MM.1S (cell line): ENCODE data around the gene TNRC18.

Source experiments
- DNase-seq: peaks from one replicate; pipeline ENCODE4 v3.0.0-alpha.2; 2015
- H2AFZ ChIP-seq: fragments of 300-600 bp; sonication (generic); 2 replicates; pipeline ENCODE4 v1.6.0; 2016; ENCODE audit warnings: antibody characterized with exemption, low read length
- H3F3A ChIP-seq: fragments of 300-600 bp; sonication (generic); 2 replicates; pipeline ENCODE4 v1.6.1; 2016; ENCODE audit warnings: mild to moderate bottlenecking, antibody characterized with exemption, low read length, moderate library complexity, mixed read lengths; ENCODE audit not compliant: insufficient read depth
- H3K27ac ChIP-seq: fragments of 300-600 bp; sonication (generic); 2 replicates; pipeline ENCODE4 v1.5.1; 2016; ENCODE audit warnings: mild to moderate bottlenecking, low read length
- H3K27me3 ChIP-seq: fragments of 300-600 bp; sonication (generic); replicated peaks from 2 replicates; pipeline ENCODE4 v1.6.0; 2016; ENCODE audit warnings: low read length; ENCODE audit not compliant: insufficient read depth
- H3K36me3 ChIP-seq: fragments of 300-600 bp; sonication (generic); replicated peaks from 2 replicates; pipeline ENCODE4 v1.6.1; 2016; ENCODE audit warnings: mild to moderate bottlenecking, low read length, mixed read lengths; ENCODE audit not compliant: insufficient read depth
- H3K4me1 ChIP-seq: fragments of 300-600 bp; sonication (generic); 2 replicates; pipeline ENCODE4 v1.6.1; 2016; ENCODE audit warnings: low read length, mixed read lengths
- H3K4me2 ChIP-seq: fragments of 300-600 bp; sonication (generic); 2 replicates; pipeline ENCODE4 v1.6.0; 2016; ENCODE audit warnings: low read depth, low read length
- H3K4me3 ChIP-seq: fragments of 300-600 bp; sonication (generic); 2 replicates; pipeline ENCODE4 v1.5.1; 2016; ENCODE audit warnings: low read length, mixed read lengths
- H3K79me2 ChIP-seq: fragments of 300-600 bp; sonication (generic); 2 replicates; pipeline ENCODE4 v1.6.1; 2016; ENCODE audit warnings: mixed run types, low read length, mixed read lengths
- H3K9ac ChIP-seq: fragments of 300-600 bp; sonication (generic); 2 replicates; pipeline ENCODE4 v1.6.1; 2016; ENCODE audit warnings: low read length, mixed read lengths
- H3K9me2 ChIP-seq: fragments of 300-600 bp; sonication (generic); replicated peaks from 2 replicates; pipeline ENCODE4 v1.6.1; 2016; ENCODE audit warnings: mild to moderate bottlenecking, low read length, mixed read lengths; ENCODE audit not compliant: insufficient read depth
- H3K9me3 ChIP-seq: fragments of 300-600 bp; sonication (generic); replicated peaks from 2 replicates; pipeline ENCODE4 v1.6.1; 2016; ENCODE audit warnings: mild to moderate bottlenecking, low read length, mixed read lengths; ENCODE audit not compliant: insufficient read depth
- H4K20me1 ChIP-seq: fragments of 300-600 bp; sonication (generic); 2 replicates; pipeline ENCODE4 v1.6.1; 2016; ENCODE audit warnings: mild to moderate bottlenecking, low read length, moderate library complexity, mixed read lengths; ENCODE audit not compliant: insufficient read depth
- CTCF ChIP-seq: fragments of 300-600 bp; sonication (generic); IDR thresholded peaks from 2 replicates; pipeline ENCODE4 v1.5.1; 2016; ENCODE audit warnings: antibody characterized with exemption, low read length, mixed read lengths
- EZH2 ChIP-seq: fragments of 300-600 bp; sonication (generic); optimal IDR thresholded peaks from 2 replicates; pipeline ENCODE3; 2017; ENCODE audit warnings: low read depth, mild to moderate bottlenecking, antibody characterized with exemption, low read length, mixed read lengths
- EZH2phosphoT487 ChIP-seq: fragments of 300-600 bp; sonication (generic); IDR thresholded peaks from 2 replicates; pipeline ENCODE4 v1.6.1; 2018; ENCODE audit warnings: antibody characterized with exemption, low read length

Gene TNRC18

GRCh38 chr7:5414916-5415315 lies 8.7 kb downstream of the TNRC18 start:
- Histone ChIP-seq H3K4me1 (no peaks in the 10 kb centered on the region), H3F3A (no peaks in the 10 kb centered on the region), H3K9ac (no peak overlapping the region), H3K36me3 (no peaks in the 10 kb centered on the region), H3K79me2 (peaks cover 41% of the 10 kb centered on the region), H3K27ac (no peak overlapping the region), H3K4me3 (no peak overlapping the region), H3K27me3 (0 out of 2 replicates have a peak, but pooled peaks cover 2% of the 10 kb centered on the region), H4K20me1 (no peaks in the 10 kb centered on the region), H2AFZ (no peak overlapping the region), H3K9me2 (no peaks in the 10 kb centered on the region), H3K9me3 (no peaks in the 10 kb centered on the region), H3K4me2 (no peak overlapping the region)
- DNase-seq: no peak
- no peak for TF ChIP-seq EZH2
- TF ChIP-seq EZH2phosphoT487: no peak
- TF ChIP-seq CTCF: no peak

GRCh38 chr7:5413449-5413786 lies 10.2 kb downstream of the TNRC18 start:
- Histone ChIP-seq H3K36me3 (no peaks in the 10 kb centered on the region), H3F3A (no peaks in the 10 kb centered on the region), H3K27ac (no peak overlapping the region), H3K27me3 (no peaks in the 10 kb centered on the region), H3K4me3 (no peak overlapping the region), H3K9ac (no peak overlapping the region), H3K9me2 (no peaks in the 10 kb centered on the region), H3K4me1 (no peaks in the 10 kb centered on the region), H3K9me3 (no peaks in the 10 kb centered on the region), H3K4me2 (no peak overlapping the region), H3K79me2 (peaks cover 28% of the 10 kb centered on the region), H2AFZ (no peak overlapping the region), H4K20me1 (no peaks in the 10 kb centered on the region)
- DNase-seq: no peak
- no peak for TF ChIP-seq EZH2phosphoT487
- no peak for TF ChIP-seq CTCF
- no peak for TF ChIP-seq EZH2

GRCh38 chr7:5408777-5409176 lies 14.9 kb downstream of the TNRC18 start:
- Histone ChIP-seq H3F3A (no peaks in the 10 kb centered on the region), H3K36me3 (no peaks in the 10 kb centered on the region), H3K9me2 (no peaks in the 10 kb centered on the region), H3K79me2 (peaks cover 27% of the 10 kb centered on the region), H3K4me2 (no peak overlapping the region), H3K27me3 (no peaks in the 10 kb centered on the region), H3K27ac (no peak overlapping the region), H4K20me1 (no peaks in the 10 kb centered on the region), H3K9me3 (no peaks in the 10 kb centered on the region), H3K4me1 (no peaks in the 10 kb centered on the region), H2AFZ (no peak overlapping the region), H3K9ac (no peak overlapping the region), H3K4me3 (no peak overlapping the region)
- no peak for DNase-seq
- TF ChIP-seq EZH2: no peak
- no peak for TF ChIP-seq CTCF
